GM12873 (cell line): ENCODE results near the gene GSTO2.

Experiments used
- TF ChIP-seq, protein P1 (sequence below): IDR thresholded peaks from 2 replicates; pipeline ENCODE4 v1.5.1; 2012; ENCODE audit warnings: low read depth, mild to moderate bottlenecking, moderate library complexity, low read length, control low read depth; ENCODE audit not compliant: insufficient read depth; ENCODE audit errors: missing control alignments

The GSTO2 gene

DNA sequence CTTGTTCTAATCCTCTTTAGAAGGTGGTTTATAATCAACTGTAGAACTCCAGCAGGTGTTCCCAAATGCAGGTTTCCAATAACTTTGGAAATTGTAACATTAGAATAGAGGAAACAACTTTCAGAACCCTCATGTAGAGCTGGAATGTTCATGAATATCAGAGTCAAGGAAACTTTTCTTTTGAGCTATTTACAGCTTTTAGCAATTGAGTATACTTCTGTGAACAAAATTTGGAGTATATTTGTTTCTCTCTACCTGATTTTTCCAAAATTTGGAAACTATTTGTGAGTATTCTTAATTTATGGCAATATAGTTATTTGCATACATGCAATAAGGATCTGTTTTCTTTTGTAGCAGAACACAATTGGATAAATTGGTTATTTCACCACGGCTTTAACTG, 34.0 kb upstream of the GSTO2 start:
- TF ChIP-seq, protein P1, sequence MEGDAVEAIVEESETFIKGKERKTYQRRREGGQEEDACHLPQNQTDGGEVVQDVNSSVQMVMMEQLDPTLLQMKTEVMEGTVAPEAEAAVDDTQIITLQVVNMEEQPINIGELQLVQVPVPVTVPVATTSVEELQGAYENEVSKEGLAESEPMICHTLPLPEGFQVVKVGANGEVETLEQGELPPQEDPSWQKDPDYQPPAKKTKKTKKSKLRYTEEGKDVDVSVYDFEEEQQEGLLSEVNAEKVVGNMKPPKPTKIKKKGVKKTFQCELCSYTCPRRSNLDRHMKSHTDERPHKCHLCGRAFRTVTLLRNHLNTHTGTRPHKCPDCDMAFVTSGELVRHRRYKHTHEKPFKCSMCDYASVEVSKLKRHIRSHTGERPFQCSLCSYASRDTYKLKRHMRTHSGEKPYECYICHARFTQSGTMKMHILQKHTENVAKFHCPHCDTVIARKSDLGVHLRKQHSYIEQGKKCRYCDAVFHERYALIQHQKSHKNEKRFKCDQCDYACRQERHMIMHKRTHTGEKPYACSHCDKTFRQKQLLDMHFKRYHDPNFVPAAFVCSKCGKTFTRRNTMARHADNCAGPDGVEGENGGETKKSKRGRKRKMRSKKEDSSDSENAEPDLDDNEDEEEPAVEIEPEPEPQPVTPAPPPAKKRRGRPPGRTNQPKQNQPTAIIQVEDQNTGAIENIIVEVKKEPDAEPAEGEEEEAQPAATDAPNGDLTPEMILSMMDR = no peak

DNA sequence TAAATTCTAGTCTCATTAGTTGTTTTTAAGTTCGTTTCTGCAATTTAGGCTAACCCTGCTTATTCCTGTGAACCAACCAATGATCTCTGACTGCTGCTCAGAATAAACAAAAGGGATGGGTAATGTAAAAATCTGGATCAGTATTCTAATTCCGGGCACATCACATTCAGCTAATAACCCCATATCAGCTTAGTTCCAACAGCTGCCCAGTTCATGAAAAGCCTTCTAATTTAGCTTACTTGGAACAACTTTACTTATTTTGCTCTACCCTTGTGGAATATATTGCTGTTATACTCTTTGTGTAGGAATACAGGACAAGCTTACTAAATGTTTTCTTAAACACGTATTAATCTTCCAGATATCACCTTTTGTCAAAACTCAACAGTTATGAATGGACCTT, 33.2 kb upstream of the GSTO2 start:
- TF ChIP-seq, protein P1 = no peak

DNA sequence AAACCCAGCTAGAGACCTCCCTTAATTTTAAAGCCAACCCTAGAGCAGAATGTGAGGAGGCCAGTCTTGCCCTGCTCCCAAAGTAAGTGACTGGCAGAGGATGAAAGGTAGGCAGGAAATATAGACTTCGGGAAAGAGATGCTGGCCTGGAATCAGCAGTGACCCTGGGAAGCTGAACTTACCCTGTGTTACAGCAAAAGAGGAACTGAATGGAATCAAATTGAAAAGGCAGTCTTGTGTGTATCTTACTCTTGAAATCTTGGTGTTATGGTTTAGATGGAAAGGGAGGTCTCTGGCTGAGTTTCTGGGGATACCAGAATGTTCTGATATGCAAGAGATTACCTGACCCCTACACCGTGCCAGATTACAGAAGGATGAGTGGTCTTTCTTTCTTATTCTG, 28.9 kb upstream of the GSTO2 start:
- TF ChIP-seq, protein P1 = no peak

DNA sequence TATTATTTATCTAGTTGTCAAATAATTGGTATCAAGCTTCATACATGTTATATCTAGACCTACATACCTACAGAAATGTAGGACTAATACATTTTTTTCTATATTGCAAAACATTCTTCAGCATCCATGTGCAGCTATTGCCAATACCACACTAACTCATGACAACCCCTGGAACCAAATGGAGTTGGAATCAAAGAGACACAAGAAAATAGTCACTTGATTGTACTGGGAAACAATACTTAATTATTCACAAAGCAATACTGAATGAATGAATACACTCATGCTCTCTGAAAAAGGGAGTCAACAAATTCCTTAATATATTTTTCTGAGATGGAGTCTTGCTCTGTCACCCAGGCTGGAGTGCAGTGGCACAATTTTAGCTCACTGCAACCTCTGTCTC, 26.4 kb upstream of the GSTO2 start:
- TF ChIP-seq, protein P1 = no peak

DNA sequence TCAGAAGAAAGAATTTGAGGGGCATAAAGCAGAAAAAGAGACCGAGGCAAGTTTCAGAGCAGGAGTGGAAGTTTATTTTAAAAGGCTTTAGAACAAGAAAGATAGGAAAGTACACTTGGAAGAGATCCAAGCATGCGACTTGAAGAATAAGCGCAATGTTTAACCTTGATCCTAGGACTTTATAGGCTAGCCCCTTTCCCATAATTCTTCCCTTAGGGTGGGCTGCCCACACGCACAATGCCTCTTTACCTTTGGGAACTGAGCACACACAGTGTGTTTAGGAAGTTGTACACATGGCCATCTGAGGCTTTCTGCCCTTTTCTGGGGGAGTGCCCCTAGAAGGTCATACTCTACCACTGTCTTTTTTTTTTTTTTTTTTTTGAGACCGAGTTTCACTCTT, 25.5 kb upstream of the GSTO2 start:
- TF ChIP-seq, protein P1 = no peak

DNA sequence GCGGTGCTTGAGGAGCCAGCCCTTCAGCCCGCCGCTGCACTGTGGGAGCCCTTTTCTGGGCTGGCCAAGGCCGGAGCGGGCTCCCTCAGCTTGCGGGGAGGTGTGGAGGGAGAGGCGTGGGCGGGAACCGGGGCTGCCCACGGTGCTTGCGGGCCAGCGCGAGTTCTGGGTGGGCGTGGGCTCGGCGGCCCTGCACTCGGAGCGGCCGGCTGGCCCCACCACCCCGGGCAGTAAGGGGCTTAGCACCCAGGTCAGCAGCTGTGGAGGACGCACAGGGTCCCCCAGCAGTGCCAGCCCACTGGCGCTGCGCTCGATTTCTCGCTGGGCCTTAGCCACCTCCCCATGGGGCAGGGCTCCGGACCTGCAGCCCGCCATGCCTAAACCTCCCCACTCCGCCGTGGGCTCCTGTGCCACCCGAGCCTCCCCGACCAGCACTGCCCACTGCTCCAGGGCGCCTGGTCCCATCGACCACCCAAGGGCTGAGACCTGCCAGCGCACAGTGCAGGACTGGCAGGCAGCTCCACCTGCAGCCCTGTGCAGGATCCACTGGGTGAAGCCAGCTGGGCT, 23.8 kb upstream of the GSTO2 start:
- TF ChIP-seq, protein P1 = no peak

DNA sequence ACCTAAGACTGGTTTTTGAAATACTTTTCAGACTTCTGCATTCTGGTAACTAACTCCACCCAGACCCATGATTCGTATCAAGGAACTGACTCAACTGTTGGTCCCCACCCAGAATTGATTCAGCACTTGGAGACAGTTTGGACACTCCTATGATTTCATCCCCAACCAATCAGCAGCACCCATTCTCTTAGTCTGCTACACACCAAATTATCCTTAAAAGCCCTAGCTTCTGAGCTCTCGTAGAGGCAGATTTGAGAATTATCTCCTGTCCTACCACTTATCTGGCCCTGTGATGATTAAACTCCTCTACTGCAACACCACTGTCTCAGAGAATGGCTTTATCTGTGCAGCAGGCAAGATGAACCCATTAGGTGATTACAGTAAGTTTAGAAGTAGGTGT, 22.0 kb upstream of the GSTO2 start:
- TF ChIP-seq, protein P1 = no peak

DNA sequence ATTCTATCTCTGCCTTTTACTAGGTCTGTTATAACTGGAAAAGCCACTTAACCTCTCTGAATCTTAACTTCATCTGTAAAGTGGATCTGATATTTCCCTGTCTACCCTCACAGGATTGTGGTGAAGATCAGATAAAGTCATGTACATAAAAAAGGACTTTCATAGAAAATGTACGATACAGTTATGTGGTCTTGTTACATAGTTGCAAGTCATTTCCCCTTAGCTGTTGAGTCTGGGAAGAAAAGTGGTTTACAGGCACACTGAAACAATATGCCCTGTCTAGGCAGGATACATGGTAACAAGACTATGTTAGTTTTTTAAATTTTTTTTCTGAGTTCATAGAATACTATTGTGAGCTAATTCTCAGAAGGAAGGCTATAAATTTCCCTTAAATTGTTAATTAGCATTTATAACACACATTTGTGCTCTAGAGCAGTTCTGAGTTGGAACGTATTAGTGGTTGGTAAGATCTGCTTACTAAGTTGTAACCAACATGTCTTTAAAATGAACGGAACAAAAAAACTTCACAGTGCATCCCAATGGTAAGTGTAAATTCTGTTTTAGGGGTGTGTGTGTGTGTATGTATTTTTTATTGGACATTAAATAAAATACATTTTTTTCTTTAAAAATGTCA, 21.4 kb upstream of the GSTO2 start:
- TF ChIP-seq, protein P1 = no peak
